Neural progenitor cell (in vitro differentiated cells): Measurements from ENCODE around the gene FAM107A.

Source experiments
- EZH2 ChIP-seq: fragments of 200-600 bp; sonication (generic); IDR thresholded peaks from 2 replicates; pipeline ENCODE4 v1.6.1; 2017; ENCODE audit warnings: antibody characterized with exemption, mild to moderate bottlenecking, moderate library complexity
- TF ChIP-seq, protein P1 (sequence below): fragments of 200-600 bp; sonication (generic); IDR thresholded peaks from 2 replicates; pipeline ENCODE4 v1.5.1; 2017; ENCODE audit warnings: antibody characterized with exemption, mild to moderate bottlenecking

DNA sequence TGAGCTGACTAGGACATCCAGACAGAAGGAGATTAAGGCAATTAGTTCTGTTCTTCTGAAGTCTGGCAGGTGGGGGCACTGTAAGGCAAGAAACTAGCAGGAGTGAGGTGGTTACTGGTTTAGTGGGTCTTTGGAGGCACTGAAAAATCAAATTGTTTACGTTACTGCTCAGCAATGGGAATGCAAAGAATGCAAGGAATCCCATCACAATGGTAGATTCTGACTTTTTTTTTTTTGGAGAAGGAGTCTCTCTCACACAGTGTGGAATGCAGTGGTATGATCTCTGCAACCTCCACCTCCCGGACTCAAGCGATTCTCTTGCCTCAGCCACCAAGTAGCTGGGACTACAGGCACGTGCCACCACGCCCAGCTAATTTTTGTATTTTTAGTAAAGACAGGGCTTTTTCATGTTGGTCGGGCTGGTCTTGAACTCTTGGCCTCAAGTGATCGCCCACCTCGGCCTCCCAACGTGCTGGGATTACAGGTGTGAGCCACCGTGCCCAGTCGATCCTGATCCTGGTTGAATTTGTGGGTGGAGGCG is 16.4 kb downstream of the FAM107A start:
- TF ChIP-seq, protein P1, sequence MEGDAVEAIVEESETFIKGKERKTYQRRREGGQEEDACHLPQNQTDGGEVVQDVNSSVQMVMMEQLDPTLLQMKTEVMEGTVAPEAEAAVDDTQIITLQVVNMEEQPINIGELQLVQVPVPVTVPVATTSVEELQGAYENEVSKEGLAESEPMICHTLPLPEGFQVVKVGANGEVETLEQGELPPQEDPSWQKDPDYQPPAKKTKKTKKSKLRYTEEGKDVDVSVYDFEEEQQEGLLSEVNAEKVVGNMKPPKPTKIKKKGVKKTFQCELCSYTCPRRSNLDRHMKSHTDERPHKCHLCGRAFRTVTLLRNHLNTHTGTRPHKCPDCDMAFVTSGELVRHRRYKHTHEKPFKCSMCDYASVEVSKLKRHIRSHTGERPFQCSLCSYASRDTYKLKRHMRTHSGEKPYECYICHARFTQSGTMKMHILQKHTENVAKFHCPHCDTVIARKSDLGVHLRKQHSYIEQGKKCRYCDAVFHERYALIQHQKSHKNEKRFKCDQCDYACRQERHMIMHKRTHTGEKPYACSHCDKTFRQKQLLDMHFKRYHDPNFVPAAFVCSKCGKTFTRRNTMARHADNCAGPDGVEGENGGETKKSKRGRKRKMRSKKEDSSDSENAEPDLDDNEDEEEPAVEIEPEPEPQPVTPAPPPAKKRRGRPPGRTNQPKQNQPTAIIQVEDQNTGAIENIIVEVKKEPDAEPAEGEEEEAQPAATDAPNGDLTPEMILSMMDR: peak; percentile 71
- no peak for TF ChIP-seq EZH2
